Activated naive CD4-positive, alpha-beta T cell treated with anti-CD3 and anti-CD28 coated beads, Interleukin-2, amount 10 ng/mL, durations not matched to agents 7 days and 5 days (primary cell): ENCODE data around the gene TNPO2.
A peak's percentile ranks its signal among the peaks of the same experiment; 100 is the strongest.

Experiments used
- CTCF ChIA-PET: fragments of 350-600 bp; sonication (Branson Sonifier 250); formaldehyde crosslinking; loops from one replicate; lab custom pipeline; 2021; ENCODE audit warnings: antibody characterized with exemption; lab: Charles Lee
- DNase-seq: peaks from one replicate; pipeline ENCODE4 v3.0.0-alpha.2; 2020
- H3K27ac Mint-ChIP-seq: one replicate; pipeline ENCODE4 v1.8.0; 2021; ENCODE audit warnings: mild to moderate bottlenecking, moderate library complexity, mixed read lengths
- H3K27me3 Mint-ChIP-seq: one replicate; pipeline ENCODE4 v1.8.0; 2021; ENCODE audit warnings: mild to moderate bottlenecking, mixed read lengths
- H3K36me3 Mint-ChIP-seq: one replicate; pipeline ENCODE4 v1.8.0; 2021; ENCODE audit warnings: mixed read lengths
- H3K4me1 Mint-ChIP-seq: one replicate; pipeline ENCODE4 v1.8.0; 2021; ENCODE audit warnings: mixed read lengths
- H3K4me3 Mint-ChIP-seq: one replicate; pipeline ENCODE4 v1.8.0; 2021; ENCODE audit warnings: mild to moderate bottlenecking, moderate library complexity, mixed read lengths
- H3K9me3 Mint-ChIP-seq: one replicate; pipeline ENCODE4 v1.8.0; 2021; ENCODE audit warnings: mixed read lengths

Gene TNPO2

DNA sequence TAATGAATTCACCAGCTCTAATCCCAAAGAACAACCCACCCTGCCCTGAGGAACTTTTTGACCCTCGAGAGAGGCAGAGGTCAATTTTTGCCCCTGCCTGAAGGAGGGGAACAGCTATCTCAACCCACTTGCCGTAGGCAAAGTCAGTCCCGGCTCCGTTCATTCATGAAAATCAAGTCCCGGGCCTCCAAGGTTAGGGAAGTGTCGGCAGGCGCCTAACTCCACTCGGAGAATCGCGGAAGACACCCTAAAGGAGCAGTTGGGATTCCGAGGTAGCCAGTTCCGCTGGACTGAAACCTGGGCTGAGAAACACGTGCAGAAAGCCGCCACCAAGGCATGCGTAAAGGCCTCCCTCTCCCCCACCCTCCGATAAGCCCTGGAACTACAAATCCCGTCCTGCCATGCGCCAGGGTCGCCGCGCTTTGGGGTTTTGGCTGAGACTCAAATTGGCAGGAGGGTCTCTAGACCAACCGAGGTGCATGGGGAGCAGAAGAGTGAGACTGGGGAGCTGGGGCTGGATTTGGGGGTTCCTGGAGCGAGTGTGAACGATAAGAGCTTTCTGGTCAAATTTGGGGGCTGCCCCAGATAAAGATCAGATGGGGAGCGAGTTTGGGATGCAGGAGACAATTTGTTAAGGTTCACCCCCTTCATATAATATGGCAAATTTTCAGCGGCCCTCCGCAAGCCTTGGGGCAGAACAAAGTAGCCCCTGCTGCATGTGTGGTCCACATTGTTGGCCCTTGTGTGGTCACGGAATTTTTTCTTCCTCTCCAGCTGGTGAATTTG is at the start of gene TNPO2:
TNPO2 (minus strand) TSS at position 292 of the 786 bp plus-strand sequence. CDS start 2,955 bp downstream, outside the sequence.
- no peaks in the 10 kb centered on the region for H3K9me3 Mint-ChIP-seq
- H3K4me3 Mint-ChIP-seq, result peak within 1 kb of the TSS; percentile 82
- CTCF ChIA-PET, result interaction anchor here (0.9 to 6.4 kb wide), 3 partner anchors 10 to 37 kb away, joined by 3 to 48 read pairs (median 13); partner anchors contain the start of gene TRIR
- H3K36me3 Mint-ChIP-seq, result peaks cover 29% of the 10 kb centered on the region
- peak within 1 kb of the TSS; percentile 91 for H3K27ac Mint-ChIP-seq
- peaks cover 4% of the 10 kb centered on the region for H3K27me3 Mint-ChIP-seq
- peaks cover 36% of the 10 kb centered on the region for H3K4me1 Mint-ChIP-seq
- peak; percentile 85 for DNase-seq

DNA sequence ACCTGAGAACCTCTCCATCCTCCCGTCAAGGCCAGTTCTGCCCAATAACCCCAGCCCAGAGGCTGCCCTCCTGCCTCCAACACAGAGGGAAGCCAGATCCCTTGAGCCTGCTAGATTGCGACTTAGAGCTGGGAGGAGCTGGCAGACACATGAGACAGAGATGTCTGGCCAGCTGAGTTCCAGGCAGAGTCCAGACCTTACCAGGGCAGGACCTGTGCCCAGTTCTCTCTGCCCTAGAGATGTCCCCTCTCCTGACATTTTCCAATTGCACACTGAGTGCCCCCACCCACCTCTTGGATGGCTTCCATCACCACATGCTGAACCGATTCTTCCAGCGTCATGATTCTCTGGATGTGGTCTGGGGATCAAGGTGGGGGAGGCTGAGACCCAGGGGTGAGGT is 48.6 kb upstream of the TNPO2 start:
- H3K27me3 Mint-ChIP-seq, result peaks cover 16% of the 10 kb centered on the region
- CTCF ChIA-PET, result interaction anchor here (1.4 to 30.6 kb wide), 9 partner anchors 8 to 75 kb away, joined by 3 to 706 read pairs (median 9); partner anchors contain the start of genes JUNB, PRDX2, THSD8 and TRIR

DNA sequence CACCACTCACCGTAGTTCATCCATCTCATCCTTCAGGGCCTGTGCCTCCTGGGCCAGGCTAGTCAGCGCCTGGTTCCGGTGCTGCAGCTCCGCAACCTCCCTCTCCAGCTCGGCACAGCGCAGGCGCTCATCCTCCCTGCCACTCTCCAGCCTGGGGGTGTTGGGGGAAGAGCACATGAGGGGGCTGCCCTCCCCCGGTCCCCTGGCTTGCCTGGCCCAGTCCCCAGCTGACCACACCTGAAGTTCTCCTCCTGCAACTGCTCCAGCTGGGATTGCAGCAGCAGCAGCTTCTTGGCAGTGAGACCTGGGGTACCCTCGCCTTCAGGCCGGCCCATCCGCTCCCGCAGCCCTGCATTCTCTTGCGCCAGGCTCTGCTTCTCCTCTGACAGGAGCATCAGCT is 47.2 kb upstream of the TNPO2 start:
- Mint-ChIP-seq H3K4me3 (no peak overlapping the region), H3K4me1 (peaks cover 28% of the 10 kb centered on the region), H3K27me3 (peaks cover 21% of the 10 kb centered on the region), H3K9me3 (no peaks in the 10 kb centered on the region), H3K36me3 (no peaks in the 10 kb centered on the region), H3K27ac (no peak overlapping the region)
- CTCF ChIA-PET, result interaction anchor here (2.3 to 30.6 kb wide), 3 partner anchors 10 to 26 kb away, joined by 8 to 706 read pairs (median 9); partner anchors contain the start of genes JUNB, PRDX2 and THSD8
- DNase-seq, result no peak

More for the DNA sequence above, 48.6 kb upstream of the TNPO2 start:
- H3K27ac Mint-ChIP-seq, result no peak overlapping the region
- peaks cover 24% of the 10 kb centered on the region for H3K4me1 Mint-ChIP-seq
- H3K36me3 Mint-ChIP-seq, result no peaks in the 10 kb centered on the region
- no peak for DNase-seq
- no peak overlapping the region for H3K4me3 Mint-ChIP-seq
- H3K9me3 Mint-ChIP-seq, result no peaks in the 10 kb centered on the region

DNA sequence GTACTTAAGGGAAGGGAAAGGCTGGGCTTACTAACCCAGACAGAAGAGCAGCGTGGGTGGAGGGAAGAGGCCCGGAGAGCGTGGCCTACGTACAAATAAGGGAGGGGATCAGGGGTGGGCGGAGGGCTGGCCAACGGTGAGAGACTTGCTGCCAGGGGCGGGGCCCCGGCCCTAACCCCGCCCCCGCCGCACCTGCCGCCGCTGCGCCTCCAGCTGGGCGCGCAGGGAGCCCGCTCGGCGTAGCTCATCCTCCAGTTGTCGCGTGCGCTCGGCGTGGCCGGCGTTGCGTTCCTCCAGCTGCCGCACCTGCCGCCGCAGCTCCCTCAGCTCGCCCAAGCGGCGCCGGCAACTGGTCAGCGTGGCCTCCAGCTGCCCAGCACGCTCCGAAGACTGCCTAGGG is 46.0 kb upstream of the TNPO2 start:
- Mint-ChIP-seq H3K4me1 (peaks cover 28% of the 10 kb centered on the region), H3K4me3 (no peak overlapping the region), H3K9me3 (no peaks in the 10 kb centered on the region), H3K36me3 (no peaks in the 10 kb centered on the region), H3K27ac (no peak overlapping the region), H3K27me3 (peaks cover 24% of the 10 kb centered on the region)
- CTCF ChIA-PET, result interaction anchor here (0.9 to 30.6 kb wide), 5 partner anchors 8 to 78 kb away, joined by 3 to 706 read pairs (median 4); partner anchors contain the start of genes JUNB, PRDX2 and THSD8
- peak; percentile 65 for DNase-seq

DNA sequence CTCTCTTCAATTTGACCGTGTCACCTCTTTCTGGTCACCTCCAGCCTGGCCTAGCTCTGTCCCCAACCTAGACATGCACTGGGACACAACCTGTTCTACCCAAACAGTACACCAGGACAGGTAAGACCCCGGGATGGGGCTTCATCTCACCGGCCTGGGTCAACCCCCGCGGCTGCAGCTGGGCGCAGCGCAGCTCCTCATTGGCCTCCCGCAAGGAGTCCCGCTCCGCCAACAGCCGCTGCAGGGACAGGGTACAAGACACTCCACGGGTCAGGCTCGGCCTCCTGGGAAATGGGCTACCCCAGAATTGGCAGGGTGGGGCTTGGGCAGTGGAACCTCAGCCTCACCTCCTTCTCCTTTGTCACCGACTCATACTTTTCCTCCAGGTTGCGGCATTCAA is 43.9 kb upstream of the TNPO2 start:
- Mint-ChIP-seq H3K9me3 (no peaks in the 10 kb centered on the region), H3K36me3 (no peaks in the 10 kb centered on the region), H3K27ac (no peak overlapping the region), H3K27me3 (peaks cover 14% of the 10 kb centered on the region), H3K4me1 (peaks cover 17% of the 10 kb centered on the region), H3K4me3 (no peak overlapping the region)
- no peak for DNase-seq
- CTCF ChIA-PET, result interaction anchor here (0.6 to 30.6 kb wide), 8 partner anchors 11 to 199 kb away, joined by 3 to 706 read pairs (median 6); partner anchors contain the start of genes DNASE2, JUNB, PRDX2 and THSD8

DNA sequence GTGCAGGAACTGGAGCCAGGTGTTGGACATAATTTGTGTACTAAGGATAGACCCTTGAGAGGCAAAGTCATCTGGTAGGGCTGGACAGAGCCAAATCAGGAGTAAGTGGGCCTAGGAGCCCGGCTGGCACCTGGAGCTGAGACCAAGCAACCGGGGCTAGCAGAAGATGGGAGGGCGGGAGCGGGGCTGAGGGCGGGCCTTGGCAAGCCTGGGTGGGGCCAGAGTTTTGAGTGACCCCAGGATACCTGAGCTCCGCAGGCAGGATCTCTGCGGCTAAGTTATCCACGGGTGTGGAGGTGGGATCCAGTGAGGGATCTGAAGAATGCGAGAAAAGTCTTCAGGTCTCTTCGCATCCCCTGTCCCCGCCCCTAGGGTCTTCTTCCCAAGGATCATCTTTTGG is 43.4 kb upstream of the TNPO2 start:
- Mint-ChIP-seq H3K4me3 (no peak overlapping the region), H3K4me1 (peaks cover 13% of the 10 kb centered on the region), H3K27ac (no peak overlapping the region), H3K36me3 (no peaks in the 10 kb centered on the region), H3K27me3 (peaks cover 9% of the 10 kb centered on the region), H3K9me3 (no peaks in the 10 kb centered on the region)
- DNase-seq, result no peak
- CTCF ChIA-PET, result interaction anchor here (0.6 to 30.6 kb wide), 11 partner anchors 11 to 198 kb away, joined by 3 to 706 read pairs (median 6); partner anchors contain the start of genes DNASE2, JUNB, PRDX2 and THSD8

DNA sequence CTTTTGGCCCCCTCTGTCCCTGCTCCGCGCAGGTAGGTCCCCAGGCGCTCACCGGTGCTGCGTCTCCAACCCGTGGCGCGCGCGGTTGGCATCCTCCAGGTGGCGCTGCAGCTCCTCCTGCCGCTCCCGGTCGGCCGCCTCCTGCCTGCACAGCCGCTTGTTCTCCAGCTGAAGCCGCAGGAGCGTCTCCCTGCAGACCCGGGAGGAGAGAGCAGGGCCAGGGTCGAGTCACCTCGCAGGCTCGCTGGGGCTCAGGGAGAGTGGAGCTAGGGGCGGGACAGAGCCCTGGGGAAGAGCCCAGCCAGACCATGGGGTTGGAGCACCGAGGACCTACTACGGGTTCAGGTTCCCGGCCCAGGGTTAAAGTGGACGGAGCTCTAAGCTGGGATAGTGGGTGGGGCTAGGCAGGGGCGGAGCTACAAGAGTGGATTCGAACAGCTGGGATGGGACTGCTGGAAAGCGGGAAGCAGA is 42.4 kb upstream of the TNPO2 start:
- Mint-ChIP-seq H3K27ac (no peak overlapping the region), H3K36me3 (no peaks in the 10 kb centered on the region), H3K4me1 (peaks cover 7% of the 10 kb centered on the region), H3K27me3 (peaks cover 8% of the 10 kb centered on the region), H3K9me3 (no peaks in the 10 kb centered on the region), H3K4me3 (peak overlapping the region; percentile 38)
- CTCF ChIA-PET, result interaction anchor here (0.6 to 30.6 kb wide), 22 partner anchors 10 to 1207 kb away, joined by 3 to 706 read pairs (median 6); partner anchors contain the start of genes DNASE2, ELOF1, HOOK2 and JUNB
- peak; percentile 90 for DNase-seq

DNA sequence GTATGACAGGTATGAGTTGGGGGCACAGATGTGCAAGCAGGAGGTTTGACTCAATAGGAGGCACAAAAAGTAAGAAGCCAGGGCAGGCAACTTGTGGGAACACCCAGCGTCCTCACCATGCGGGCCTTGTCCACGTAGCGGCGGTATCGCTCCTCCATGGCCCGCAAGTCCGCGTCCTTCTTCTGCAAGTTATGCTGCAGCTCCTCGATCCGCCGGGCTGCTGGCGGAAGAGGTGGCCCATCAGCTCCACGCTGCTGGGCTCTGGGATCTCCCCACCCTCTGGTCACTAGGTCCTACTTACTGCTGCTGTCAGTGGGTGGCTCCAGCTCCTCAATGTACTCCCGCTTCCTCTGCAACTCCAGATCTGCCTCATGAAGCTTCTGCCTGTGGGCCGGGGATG is 41.0 kb upstream of the TNPO2 start:
- CTCF ChIA-PET, result interaction anchor here (0.9 to 30.6 kb wide), 11 partner anchors 8 to 170 kb away, joined by 3 to 706 read pairs (median 9); partner anchors contain the start of genes GET3, JUNB, PRDX2 and THSD8
- no peaks in the 10 kb centered on the region for H3K36me3 Mint-ChIP-seq
- no peaks in the 10 kb centered on the region for H3K9me3 Mint-ChIP-seq
- H3K4me3 Mint-ChIP-seq, result no peak overlapping the region
- no peak for DNase-seq
- peaks cover 9% of the 10 kb centered on the region for H3K4me1 Mint-ChIP-seq
- no peak overlapping the region for H3K27ac Mint-ChIP-seq
- H3K27me3 Mint-ChIP-seq, result peaks cover 12% of the 10 kb centered on the region

DNA sequence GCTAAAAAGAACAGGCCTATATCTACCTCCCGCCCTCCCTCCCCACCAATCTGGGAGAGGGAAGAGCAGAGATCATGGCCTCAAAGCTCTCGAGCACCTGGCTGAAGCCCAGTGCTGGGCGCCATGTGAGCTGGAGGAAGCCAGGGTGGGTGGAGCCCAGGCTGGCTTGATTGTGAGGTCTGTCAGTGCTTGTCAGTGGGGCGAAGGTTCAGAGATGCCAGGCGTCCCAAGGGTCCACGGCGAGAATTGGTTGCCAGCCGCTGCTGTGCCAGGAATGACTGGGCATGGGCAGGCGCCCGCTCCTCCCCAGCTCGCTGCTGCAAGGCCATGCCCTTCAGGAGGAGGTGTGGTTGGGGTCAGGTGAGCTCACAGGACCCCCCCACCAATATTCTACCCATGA is 39.4 kb upstream of the TNPO2 start:
- no peak for DNase-seq
- H3K27ac Mint-ChIP-seq, result no peak overlapping the region
- H3K4me3 Mint-ChIP-seq, result no peak overlapping the region
- peaks cover 27% of the 10 kb centered on the region for H3K27me3 Mint-ChIP-seq
- H3K36me3 Mint-ChIP-seq, result no peaks in the 10 kb centered on the region
- CTCF ChIA-PET, result interaction anchor here (0.9 to 30.6 kb wide), 8 partner anchors 14 to 86 kb away, joined by 3 to 706 read pairs (median 5); partner anchors contain the start of genes JUNB, PRDX2 and THSD8
- no peaks in the 10 kb centered on the region for H3K9me3 Mint-ChIP-seq
- H3K4me1 Mint-ChIP-seq, result peaks cover 11% of the 10 kb centered on the region

DNA sequence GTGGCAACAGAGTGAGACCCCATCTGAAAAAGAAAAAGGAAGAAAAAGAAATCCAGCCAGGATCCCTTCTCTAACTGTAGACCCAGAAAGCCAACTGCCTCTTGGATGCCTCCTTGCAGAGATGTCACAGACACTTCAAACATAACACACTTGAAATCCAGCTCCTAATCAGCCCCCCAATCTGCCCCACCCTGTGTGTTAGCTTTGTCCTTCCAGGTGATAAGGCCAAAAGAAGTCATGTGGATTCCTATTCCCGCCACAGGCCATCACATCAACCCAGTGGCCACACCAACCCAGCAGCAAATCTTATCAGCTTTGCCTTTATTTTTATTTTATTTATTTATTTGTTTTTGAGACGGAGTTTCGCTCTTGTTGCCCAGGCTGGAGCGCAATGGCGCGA is 36.0 kb upstream of the TNPO2 start:
- Mint-ChIP-seq H3K36me3 (no peaks in the 10 kb centered on the region), H3K27ac (no peak overlapping the region), H3K4me1 (peaks cover 8% of the 10 kb centered on the region), H3K27me3 (peaks cover 46% of the 10 kb centered on the region), H3K9me3 (no peaks in the 10 kb centered on the region), H3K4me3 (no peak overlapping the region)
- CTCF ChIA-PET, result interaction anchor here (1.1 to 30.6 kb wide), 12 partner anchors 9 to 90 kb away, joined by 4 to 706 read pairs (median 12); partner anchors contain the start of genes HOOK2, JUNB, PRDX2 and THSD8
- no peak for DNase-seq

DNA sequence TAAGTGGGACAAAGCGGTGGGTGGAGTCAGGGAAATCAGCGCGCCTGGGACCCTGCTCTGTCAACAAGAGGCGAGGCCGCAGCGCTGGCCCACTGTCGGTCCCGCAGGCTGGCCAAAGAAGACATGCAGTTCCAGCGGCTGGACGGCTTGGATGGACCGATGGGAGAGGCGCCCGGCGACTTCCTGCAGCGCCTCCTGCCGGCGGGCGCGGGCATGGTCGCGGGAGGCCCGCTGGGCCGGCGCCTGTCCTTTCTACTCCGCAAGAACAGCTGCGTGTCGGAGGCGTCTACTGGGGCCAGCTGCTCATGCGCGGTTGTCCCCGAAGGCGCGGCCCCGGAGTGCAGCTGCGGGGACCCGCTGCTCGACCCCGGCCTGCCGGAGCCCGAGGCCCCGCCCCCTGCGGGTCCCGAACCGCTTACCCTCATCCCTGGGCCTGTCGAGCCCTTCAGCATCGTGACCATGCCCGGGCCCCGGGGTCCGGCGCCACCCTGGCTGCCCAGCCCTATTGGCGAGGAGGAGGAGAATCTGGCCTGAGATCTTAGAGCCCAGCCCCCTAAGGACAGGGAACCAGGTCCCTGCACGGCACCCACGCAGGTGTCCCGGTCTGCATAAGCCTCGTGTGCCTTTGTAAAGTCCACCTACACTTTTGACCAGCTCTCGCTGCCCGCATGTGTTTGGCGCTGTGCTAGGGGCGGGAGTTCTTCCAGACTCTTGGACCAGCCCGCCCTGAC is 34.0 kb upstream of the TNPO2 start:
- H3K27ac Mint-ChIP-seq, result no peak overlapping the region
- H3K36me3 Mint-ChIP-seq, result no peaks in the 10 kb centered on the region
- no peak overlapping the region for H3K4me3 Mint-ChIP-seq
- DNase-seq, result peak; percentile 76
- peaks cover 63% of the 10 kb centered on the region for H3K27me3 Mint-ChIP-seq
- CTCF ChIA-PET, result interaction anchor here (0.9 to 30.6 kb wide), 17 partner anchors 8 to 106 kb away, joined by 3 to 706 read pairs (median 9); partner anchors contain the start of genes GET3, JUNB, PRDX2 and RNASEH2A
- no peaks in the 10 kb centered on the region for H3K9me3 Mint-ChIP-seq
- peaks cover 8% of the 10 kb centered on the region for H3K4me1 Mint-ChIP-seq

DNA sequence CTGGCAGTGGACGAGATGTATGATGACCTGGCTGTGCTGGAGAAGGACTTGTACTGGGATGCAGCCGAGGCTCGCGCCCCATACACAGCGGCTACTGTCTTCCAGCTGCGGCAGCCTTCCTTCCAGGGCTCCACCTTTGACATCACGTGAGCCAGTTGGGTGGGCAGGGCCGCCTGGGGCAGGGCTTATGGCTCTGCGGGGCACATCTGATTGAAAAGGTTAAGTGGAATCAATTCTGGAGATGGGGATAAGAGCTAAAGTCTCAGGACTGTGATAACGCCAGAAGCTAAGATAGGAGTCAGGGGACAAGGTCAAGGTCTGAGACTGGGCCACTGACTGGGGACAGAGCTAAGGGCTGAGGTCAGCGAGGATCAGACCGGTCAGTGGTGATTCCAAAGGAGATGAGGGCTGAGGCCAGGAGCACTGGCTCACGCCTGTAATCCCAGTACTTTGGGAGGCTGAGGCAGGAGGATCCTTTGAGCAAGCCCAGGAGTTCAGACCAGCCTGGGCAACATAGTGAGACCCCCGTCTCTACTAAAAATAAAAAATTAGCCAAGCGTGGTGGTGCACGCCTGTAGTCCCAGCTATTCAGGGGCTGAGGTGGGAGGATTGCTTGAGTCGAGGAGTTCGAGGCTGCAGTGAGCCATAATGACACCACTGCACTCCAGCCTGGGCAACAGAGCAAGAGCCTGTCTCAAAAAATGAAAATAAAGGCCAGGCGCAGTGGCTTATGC is 32.6 kb upstream of the TNPO2 start:
- no peak overlapping the region for H3K27ac Mint-ChIP-seq
- no peak overlapping the region for H3K4me3 Mint-ChIP-seq
- peaks cover 8% of the 10 kb centered on the region for H3K4me1 Mint-ChIP-seq
- peaks cover 74% of the 10 kb centered on the region for H3K27me3 Mint-ChIP-seq
- no peaks in the 10 kb centered on the region for H3K9me3 Mint-ChIP-seq
- H3K36me3 Mint-ChIP-seq, result no peaks in the 10 kb centered on the region
- CTCF ChIA-PET, result interaction anchor here (0.8 to 30.6 kb wide), 8 partner anchors 9 to 41 kb away, joined by 3 to 706 read pairs (median 13); partner anchors contain the start of genes GET3, JUNB, PRDX2 and THSD8
- no peak for DNase-seq
